PC-3 (cell line): ENCODE measurements around the gene FAM24B.

Experiments used
- EZH2 ChIP-seq: fragments of 300-600 bp; sonication (generic); IDR thresholded peaks from one replicate; pipeline ENCODE4 v1.6.1; 2017; ENCODE audit warnings: antibody characterized with exemption, mild to moderate bottlenecking, low read length; ENCODE audit not compliant: unreplicated experiment
- EZH2phosphoT487 ChIP-seq: fragments of 300-600 bp; sonication (generic); IDR thresholded peaks from 2 replicates; pipeline ENCODE4 v1.6.1; 2018; ENCODE audit warnings: mild to moderate bottlenecking, antibody characterized with exemption, low read length, borderline replicate concordance
- TF ChIP-seq, protein P1 (sequence below): fragments of 300-600 bp; sonication (generic); conservative IDR thresholded peaks from 2 replicates; pipeline ENCODE4 v1.5.1; 2017; ENCODE audit warnings: antibody characterized with exemption, low read depth, mild to moderate bottlenecking, low read length

DNA sequence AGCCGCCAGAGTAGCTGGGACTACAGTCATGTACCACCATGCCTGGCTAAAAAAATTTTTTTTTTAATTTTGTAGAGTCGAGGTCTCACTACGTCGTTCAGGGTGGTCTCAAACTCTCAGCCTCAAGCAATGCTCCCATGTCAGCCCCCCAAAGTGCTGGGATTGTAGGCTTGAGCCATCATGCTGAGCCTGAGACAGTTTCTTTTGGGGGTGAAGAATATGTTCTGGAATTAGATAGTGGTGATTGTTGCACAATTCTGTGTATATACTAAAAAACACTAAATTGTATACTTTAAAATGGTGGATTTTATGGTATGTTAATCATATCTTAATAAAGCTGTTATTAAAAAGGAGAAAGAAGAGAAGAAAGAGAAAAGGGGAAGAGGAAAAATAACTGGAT lies 35.2 kb downstream of the FAM24B start:
- TF ChIP-seq, protein P1, sequence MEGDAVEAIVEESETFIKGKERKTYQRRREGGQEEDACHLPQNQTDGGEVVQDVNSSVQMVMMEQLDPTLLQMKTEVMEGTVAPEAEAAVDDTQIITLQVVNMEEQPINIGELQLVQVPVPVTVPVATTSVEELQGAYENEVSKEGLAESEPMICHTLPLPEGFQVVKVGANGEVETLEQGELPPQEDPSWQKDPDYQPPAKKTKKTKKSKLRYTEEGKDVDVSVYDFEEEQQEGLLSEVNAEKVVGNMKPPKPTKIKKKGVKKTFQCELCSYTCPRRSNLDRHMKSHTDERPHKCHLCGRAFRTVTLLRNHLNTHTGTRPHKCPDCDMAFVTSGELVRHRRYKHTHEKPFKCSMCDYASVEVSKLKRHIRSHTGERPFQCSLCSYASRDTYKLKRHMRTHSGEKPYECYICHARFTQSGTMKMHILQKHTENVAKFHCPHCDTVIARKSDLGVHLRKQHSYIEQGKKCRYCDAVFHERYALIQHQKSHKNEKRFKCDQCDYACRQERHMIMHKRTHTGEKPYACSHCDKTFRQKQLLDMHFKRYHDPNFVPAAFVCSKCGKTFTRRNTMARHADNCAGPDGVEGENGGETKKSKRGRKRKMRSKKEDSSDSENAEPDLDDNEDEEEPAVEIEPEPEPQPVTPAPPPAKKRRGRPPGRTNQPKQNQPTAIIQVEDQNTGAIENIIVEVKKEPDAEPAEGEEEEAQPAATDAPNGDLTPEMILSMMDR = no peak
- TF ChIP-seq EZH2 = no peak
- TF ChIP-seq EZH2phosphoT487 = no peak
